H9 (cell line): ENCODE results near the gene SLC22A6. TPM values are rescaled to one million over a fixed set of nuclear protein-coding genes. Genes with fewer than 3 reads are reported as not detected.

Experiments
- DNase-seq: peaks from one replicate; pipeline ENCODE4 v3.0.0-alpha.2; 2017
- H2AFZ ChIP-seq: one replicate; pipeline ENCODE4 v1.6.1; 2013; ENCODE audit warnings: mild to moderate bottlenecking, low read length, control low read depth, moderate library complexity
- H2AK5ac ChIP-seq: 2 replicates; pipeline ENCODE4 v1.6.1; 2013; ENCODE audit warnings: low read length, control low read depth, mixed read lengths; ENCODE audit not compliant: insufficient read length
- H2BK120ac ChIP-seq: one replicate; pipeline ENCODE4 v1.6.1; 2013; ENCODE audit warnings: low read depth, mild to moderate bottlenecking, low read length, control low read depth, inconsistent platforms; ENCODE audit not compliant: poor library complexity, severe bottlenecking
- H2BK12ac ChIP-seq: 2 replicates; pipeline ENCODE4 v1.6.1; 2013; ENCODE audit warnings: low read length, control low read depth, mixed read lengths, low read depth; ENCODE audit not compliant: insufficient read length
- H2BK15ac ChIP-seq: 2 replicates; pipeline ENCODE4 v1.6.1; 2013; ENCODE audit warnings: low read depth, low read length, control low read depth
- H2BK20ac ChIP-seq: one replicate; pipeline ENCODE4 v1.6.1; 2013; ENCODE audit warnings: low read depth, mild to moderate bottlenecking, low read length, control low read depth, inconsistent platforms; ENCODE audit not compliant: poor library complexity, severe bottlenecking
- H2BK5ac ChIP-seq: 2 replicates; pipeline ENCODE4 v1.6.1; 2013; ENCODE audit warnings: low read length, control low read depth, mixed read lengths; ENCODE audit not compliant: insufficient read length
- H3K14ac ChIP-seq: 2 replicates; pipeline ENCODE4 v1.6.1; 2013; ENCODE audit warnings: low read length, control low read depth; ENCODE audit not compliant: insufficient read depth
- H3K18ac ChIP-seq: 2 replicates; pipeline ENCODE4 v1.6.1; 2013; ENCODE audit warnings: low read depth, mild to moderate bottlenecking, mixed read lengths, low read length, control low read depth; ENCODE audit not compliant: insufficient read length
- H3K23ac ChIP-seq: 2 replicates; pipeline ENCODE4 v1.6.1; 2013; ENCODE audit warnings: low read length, control low read depth, mixed read lengths, low read depth; ENCODE audit not compliant: insufficient read length
- H3K23me2 ChIP-seq: 2 replicates; pipeline ENCODE4 v1.6.1; 2013; ENCODE audit warnings: low read depth, mild to moderate bottlenecking, mixed read lengths, low read length, control low read depth; ENCODE audit not compliant: insufficient read length, poor library complexity, severe bottlenecking
- H3K27ac ChIP-seq: 2 replicates; pipeline ENCODE4 v1.5.1; 2013; ENCODE audit warnings: low read length, control low read depth, mixed read lengths, low read depth; ENCODE audit not compliant: insufficient read length
- H3K27me3 ChIP-seq: 2 replicates; pipeline ENCODE4 v1.6.1; 2013; ENCODE audit warnings: low read length, control low read depth, inconsistent platforms; ENCODE audit not compliant: insufficient read depth
- H3K4ac ChIP-seq: 2 replicates; pipeline ENCODE4 v1.6.1; 2013; ENCODE audit warnings: low read depth, mild to moderate bottlenecking, control low read depth, inconsistent platforms, low read length, moderate library complexity
- H3K4me1 ChIP-seq: 2 replicates; pipeline ENCODE4 v1.6.1; 2013; ENCODE audit warnings: low read length, control low read depth, inconsistent platforms; ENCODE audit not compliant: insufficient read depth
- H3K4me2 ChIP-seq: 2 replicates; pipeline ENCODE4 v1.6.1; 2013; ENCODE audit warnings: low read length, control low read depth, mixed read lengths; ENCODE audit not compliant: insufficient read length, insufficient read depth
- H3K56ac ChIP-seq: 2 replicates; pipeline ENCODE4 v1.6.1; 2013; ENCODE audit warnings: low read depth, mild to moderate bottlenecking, mixed read lengths, low read length, control low read depth; ENCODE audit not compliant: insufficient read length
- H3K79me1 ChIP-seq: 2 replicates; pipeline ENCODE4 v1.6.1; 2013; ENCODE audit warnings: low read depth, mild to moderate bottlenecking, moderate library complexity, low read length, control low read depth, inconsistent platforms; ENCODE audit not compliant: insufficient read depth, poor library complexity, severe bottlenecking
- H3K79me2 ChIP-seq: 2 replicates; pipeline ENCODE4 v1.6.1; 2013; ENCODE audit warnings: low read length, control low read depth, inconsistent platforms; ENCODE audit not compliant: insufficient read depth
- H3K9ac ChIP-seq: 2 replicates; pipeline ENCODE4 v1.6.1; 2013; ENCODE audit warnings: low read length, control low read depth, mixed read lengths; ENCODE audit not compliant: insufficient read length; ENCODE audit errors: extremely low read depth
- H3K9me3 ChIP-seq: one replicate; pipeline ENCODE4 v1.6.1; 2013; ENCODE audit warnings: low read depth, low read length, inconsistent platforms; ENCODE audit not compliant: control insufficient read depth
- H3T11ph ChIP-seq: one replicate; pipeline ENCODE4 v1.6.1; 2013; ENCODE audit warnings: mild to moderate bottlenecking, low read length, control low read depth, inconsistent platforms
- H4K20me1 ChIP-seq: one replicate; pipeline ENCODE4 v1.6.1; 2013; ENCODE audit not compliant: control insufficient read depth, insufficient read length, insufficient read depth
- H4K5ac ChIP-seq: 2 replicates; pipeline ENCODE4 v1.6.1; 2013; ENCODE audit warnings: low read depth, mild to moderate bottlenecking, mixed read lengths, low read length, control low read depth; ENCODE audit not compliant: insufficient read length
- H4K8ac ChIP-seq: replicated peaks from 2 replicates; pipeline ENCODE4 v1.6.1; 2013; ENCODE audit warnings: low read length, control low read depth, mixed read lengths, low read depth; ENCODE audit not compliant: insufficient read length
- H4K91ac ChIP-seq: 2 replicates; pipeline ENCODE4 v1.6.1; 2013; ENCODE audit warnings: low read depth, mild to moderate bottlenecking, moderate library complexity, mixed read lengths, low read length, control low read depth; ENCODE audit not compliant: insufficient read length
- H3K27ac Mint-ChIP-seq, 3 experiments: 2 replicates in 2 of 3; 3 replicates in 1 of 3; pipeline ENCODE4 v1.8.0; 2020 to 2021; ENCODE audit warnings: mixed read lengths in 3 of 3, mild to moderate bottlenecking in 1 of 3, moderate library complexity in 1 of 3
- H3K27me3 Mint-ChIP-seq: 2 replicates; pipeline ENCODE4 v1.8.0; 2021; ENCODE audit warnings: low read depth, mild to moderate bottlenecking, moderate library complexity, mixed read lengths
- H3K36me3 Mint-ChIP-seq, 3 experiments: 2 replicates in 2 of 3; 3 replicates in 1 of 3; pipeline ENCODE4 v1.8.0; 2020 to 2021; ENCODE audit warnings: low read depth in 3 of 3, mixed read lengths in 3 of 3; ENCODE audit not compliant: insufficient read depth in 1 of 3
- H3K4me1 Mint-ChIP-seq, 2 experiments: 2 replicates each; pipeline ENCODE4 v1.8.0; 2020; ENCODE audit warnings: mixed read lengths in 2 of 2
- H3K4me3 Mint-ChIP-seq, 2 experiments: 2 replicates in 1 of 2; 3 replicates in 1 of 2; pipeline ENCODE4 v1.8.0; 2020 to 2021; ENCODE audit warnings: mild to moderate bottlenecking in 2 of 2, mixed read lengths in 2 of 2, moderate library complexity in 1 of 2
- H3K9me3 Mint-ChIP-seq, 2 experiments: 2 replicates in 1 of 2; 3 replicates in 1 of 2; pipeline ENCODE4 v1.8.0; 2020; ENCODE audit warnings: mild to moderate bottlenecking in 2 of 2, mixed read lengths in 2 of 2, moderate library complexity in 1 of 2
- CTCF ChIP-seq: fragments of 200-600 bp; sonication (generic); conservative IDR thresholded peaks from 3 replicates; pipeline ENCODE4 v1.8.0; 2021; ENCODE audit warnings: antibody characterized with exemption, mild to moderate bottlenecking
- WGBS: extraction: QIAGEN DNeasy Blood & Tissue Kit; methylation state at CpG from one replicate; pipeline ENCODE4 v1.1.7; 2013; ENCODE audit warnings: missing lambda C conversion rate, low lambda C conversion rate, mixed read lengths; ENCODE audit not compliant: insufficient read length; ENCODE audit errors: extremely low coverage; 5-methylcytosine and 5-hydroxymethylcytosine counted together
- total RNA-seq: library from RNA; stranded (reverse); gene quantifications from 2 replicates; pipeline ENCODE4 v1.2.1, GENCODE V29; 2021

Gene SLC22A6
- total RNA-seq, 1 experiment from 2014 or later = not detected

GRCh38 chr11:62988276-62988675, 3.5 kb upstream of the SLC22A6 start:
- H2AFZ ChIP-seq = no peak overlapping the region
- no peaks in the 10 kb centered on the region for H3K27me3 ChIP-seq
- peaks cover 25% of the 10 kb centered on the region for H3K27me3 Mint-ChIP-seq
- no peaks in the 10 kb centered on the region for H3K23me2 ChIP-seq
- H3K27ac Mint-ChIP-seq = no peak overlapping the region; a peak in 1 of 7 replicates
- no peaks in the 10 kb centered on the region for H3K9me3 ChIP-seq
- H3K14ac ChIP-seq = no peak overlapping the region
- H2BK12ac ChIP-seq = no peak overlapping the region
- H4K91ac ChIP-seq = no peak overlapping the region
- H3K56ac ChIP-seq = no peak overlapping the region
- no peak overlapping the region for H3K27ac ChIP-seq
- no peak overlapping the region for H4K5ac ChIP-seq
- H3T11ph ChIP-seq = no peak overlapping the region
- H3K18ac ChIP-seq = no peak overlapping the region
- no peaks in the 10 kb centered on the region for H3K79me2 ChIP-seq
- no peak overlapping the region for H3K4me3 Mint-ChIP-seq
- no peak overlapping the region for H4K8ac ChIP-seq
- no peak overlapping the region for H2BK120ac ChIP-seq
- peaks cover 0 to 2% (median 1%) of the 10 kb centered on the region in 3 experiments; a peak in 1 of 7 replicates for H3K36me3 Mint-ChIP-seq
- no peak for DNase-seq
- no peak for TF ChIP-seq CTCF
- no peak overlapping the region for H2BK15ac ChIP-seq
- H3K4me2 ChIP-seq = no peak overlapping the region
- no peaks in the 10 kb centered on the region for H3K79me1 ChIP-seq
- no peak overlapping the region for H3K9ac ChIP-seq
- no peak overlapping the region for H3K4ac ChIP-seq
- no CpG with 5 or more reads among the region's 5 CpGs for WGBS
- H4K20me1 ChIP-seq = no peaks in the 10 kb centered on the region
- H3K23ac ChIP-seq = no peak overlapping the region
- H2BK20ac ChIP-seq = no peak overlapping the region
- H2AK5ac ChIP-seq = no peak overlapping the region
- peaks cover 0 to 3% of the 10 kb centered on the region in 2 experiments; a peak in 2 of 5 replicates for H3K9me3 Mint-ChIP-seq
- peaks cover 0 to 2% of the 10 kb centered on the region in 2 experiments; a peak in 1 of 4 replicates for H3K4me1 Mint-ChIP-seq
- H3K4me1 ChIP-seq = no peaks in the 10 kb centered on the region
- H2BK5ac ChIP-seq = no peak overlapping the region
